Activated CD4-positive, CD25-positive, alpha-beta regulatory T cell treated with anti-CD3 and anti-CD28 coated beads, Interleukin-2, amount 50 U/mL, for 72 hours (primary cell): ENCODE measurements around the gene THUMPD2.
A peak's percentile ranks its signal among the peaks of the same experiment; 100 is the strongest.
"Not testable (repeated sequence)": the region's sequence is repeated elsewhere in the genome, so short reads cannot be mapped to it uniquely, and the experiment has no call there.

Experiments used
- DNase-seq: peaks from one replicate; pipeline ENCODE4 v3.0.0; 2021

THUMPD2 gene, protein sequence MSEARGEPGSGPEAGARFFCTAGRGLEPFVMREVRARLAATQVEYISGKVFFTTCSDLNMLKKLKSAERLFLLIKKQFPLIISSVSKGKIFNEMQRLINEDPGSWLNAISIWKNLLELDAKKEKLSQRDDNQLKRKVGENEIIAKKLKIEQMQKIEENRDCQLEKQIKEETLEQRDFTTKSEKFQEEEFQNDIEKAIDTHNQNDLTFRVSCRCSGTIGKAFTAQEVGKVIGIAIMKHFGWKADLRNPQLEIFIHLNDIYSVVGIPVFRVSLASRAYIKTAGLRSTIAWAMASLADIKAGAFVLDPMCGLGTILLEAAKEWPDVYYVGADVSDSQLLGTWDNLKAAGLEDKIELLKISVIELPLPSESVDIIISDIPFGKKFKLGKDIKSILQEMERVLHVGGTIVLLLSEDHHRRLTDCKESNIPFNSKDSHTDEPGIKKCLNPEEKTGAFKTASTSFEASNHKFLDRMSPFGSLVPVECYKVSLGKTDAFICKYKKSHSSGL

DNA sequence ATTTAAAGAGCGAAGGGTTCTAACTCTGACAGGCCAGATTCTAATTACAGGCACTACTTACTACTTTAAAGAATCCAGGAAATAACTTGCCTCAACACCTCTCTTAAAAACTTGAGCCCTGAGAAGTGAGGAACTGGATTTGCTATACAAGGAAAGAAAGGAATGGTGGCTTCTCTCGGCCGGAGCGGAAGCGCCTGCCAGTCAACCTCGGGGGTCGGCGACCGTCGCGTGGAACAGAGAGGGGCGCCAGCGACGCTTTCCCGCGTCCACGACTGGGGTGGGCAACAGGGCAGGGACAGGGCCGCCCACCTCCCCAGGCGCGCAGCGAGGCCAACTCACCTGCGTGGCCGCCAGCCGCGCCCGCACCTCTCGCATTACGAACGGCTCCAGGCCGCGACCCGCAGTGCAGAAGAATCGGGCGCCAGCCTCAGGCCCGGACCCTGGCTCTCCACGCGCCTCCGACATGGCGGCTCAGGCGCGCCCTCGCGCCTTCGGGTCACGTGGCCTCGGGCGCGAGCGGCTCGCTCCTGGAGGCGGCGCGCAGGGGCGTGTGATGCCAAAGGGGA, at the start of gene THUMPD2:
Gene THUMPD2 (minus strand): TSS at position 484 of the 566 bp plus-strand sequence. CDS start 19 bp downstream, at position 465.
- DNase-seq: peak; percentile 77

DNA sequence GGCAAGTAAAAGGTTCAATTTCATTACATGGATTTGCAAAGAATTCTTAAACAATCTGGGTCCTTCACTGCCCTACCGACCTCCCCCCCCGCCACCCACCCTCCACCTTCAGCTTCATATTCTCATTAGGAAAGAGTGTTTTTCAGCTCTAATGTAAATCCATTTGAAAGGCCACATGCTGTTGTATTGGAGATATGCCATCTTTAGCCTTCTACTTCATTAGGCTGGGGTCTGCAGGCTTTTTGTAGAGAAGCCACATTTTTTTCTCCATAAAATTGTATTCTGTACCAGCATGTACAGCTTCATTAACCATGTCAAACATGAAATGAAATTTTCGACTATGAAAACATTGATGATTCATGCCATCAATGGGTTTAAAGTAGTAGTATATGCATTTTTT, 42.8 kb upstream of the THUMPD2 start:
- DNase-seq: no peak

DNA sequence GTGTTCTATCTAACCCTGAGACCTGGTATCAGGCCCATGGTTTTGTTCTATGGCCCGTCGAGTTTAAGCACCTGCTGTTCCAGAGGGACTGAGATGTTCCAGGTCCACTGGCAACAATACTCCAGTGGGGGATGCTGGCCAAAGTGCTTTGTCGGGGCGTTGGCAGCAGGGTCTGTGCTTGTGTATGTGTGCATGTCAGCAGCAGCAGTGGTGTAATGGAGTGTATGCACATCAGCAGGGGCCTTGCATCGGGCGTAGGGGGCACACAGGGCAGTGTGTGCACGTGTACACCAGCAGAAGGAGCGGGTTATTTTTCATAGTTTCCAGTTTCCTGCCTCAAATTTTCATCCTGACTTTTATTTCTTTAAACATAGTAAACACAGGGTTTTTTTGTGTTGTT, 37.8 kb upstream of the THUMPD2 start:
- no peak for DNase-seq

DNA sequence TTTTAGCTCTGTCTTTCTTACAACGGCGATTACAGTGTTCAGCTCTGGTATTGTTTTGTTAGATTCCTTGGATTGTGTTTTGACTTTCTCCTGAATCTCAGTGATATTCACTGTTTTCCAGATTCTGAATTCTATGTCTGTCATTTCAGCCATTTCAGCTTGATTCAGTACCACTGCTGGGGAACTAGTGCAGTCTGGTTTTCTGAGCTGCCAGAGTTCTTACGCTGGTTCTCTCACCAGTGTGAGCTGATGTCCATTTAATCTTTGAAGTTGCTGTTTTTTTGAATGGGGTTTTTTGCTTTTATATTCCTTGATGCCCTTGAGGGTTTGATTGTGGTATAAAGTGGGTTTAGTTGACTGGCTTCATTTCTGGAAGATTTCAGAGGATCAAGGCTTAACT, 37.4 kb upstream of the THUMPD2 start:
- no peak for DNase-seq

DNA sequence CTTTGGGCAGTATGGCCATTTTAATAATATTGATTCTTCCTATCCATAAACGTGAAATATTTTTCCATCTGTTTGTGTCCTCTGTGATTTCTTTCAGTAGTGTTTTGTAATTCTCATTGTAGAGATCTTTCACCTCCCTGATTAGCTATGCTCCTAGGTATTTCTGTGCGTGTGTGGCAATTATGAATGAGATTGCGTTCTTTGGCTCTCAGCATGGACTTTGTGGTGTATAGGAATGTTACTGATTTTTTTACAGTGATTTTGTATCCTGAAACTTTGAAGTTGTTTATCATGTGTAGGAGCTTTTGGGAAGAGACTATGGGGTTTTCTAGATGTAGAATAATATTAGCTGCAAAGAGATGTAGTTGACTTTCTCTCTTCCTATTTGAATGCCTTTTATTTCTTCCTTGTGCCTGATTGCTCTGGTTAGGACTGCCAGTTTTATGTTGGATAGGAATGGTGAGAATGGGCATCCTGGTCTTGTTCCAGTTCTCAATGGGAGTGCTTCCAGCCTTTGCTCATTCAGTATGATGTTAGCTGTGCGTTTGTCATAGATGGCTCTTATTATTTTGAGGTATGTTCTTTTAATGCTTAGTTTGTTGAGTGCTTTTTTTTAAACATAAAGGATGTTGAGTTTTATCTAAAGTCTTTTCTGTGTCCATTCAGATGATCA, 27.0 kb upstream of the THUMPD2 start:
- no peak for DNase-seq

DNA sequence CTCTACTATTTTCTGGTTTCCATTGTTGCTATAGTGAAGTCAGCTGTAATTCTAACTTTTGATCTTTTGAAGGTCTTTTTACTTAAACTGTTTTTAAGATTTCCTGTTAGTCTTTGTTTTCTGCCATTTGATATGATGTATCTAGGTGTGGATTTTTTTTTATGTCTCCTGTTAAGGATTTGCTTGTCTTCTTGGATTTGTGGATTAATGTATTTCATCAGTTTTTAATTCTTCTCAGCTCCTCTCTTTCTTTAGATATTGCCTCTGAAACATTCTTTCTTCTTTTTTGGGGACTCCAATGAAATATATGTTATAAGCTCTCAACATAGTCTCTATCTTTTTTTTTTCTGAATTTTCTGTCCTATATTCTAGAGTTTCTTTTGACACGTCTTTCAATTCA, 24.8 kb upstream of the THUMPD2 start:
- no peak for DNase-seq

DNA sequence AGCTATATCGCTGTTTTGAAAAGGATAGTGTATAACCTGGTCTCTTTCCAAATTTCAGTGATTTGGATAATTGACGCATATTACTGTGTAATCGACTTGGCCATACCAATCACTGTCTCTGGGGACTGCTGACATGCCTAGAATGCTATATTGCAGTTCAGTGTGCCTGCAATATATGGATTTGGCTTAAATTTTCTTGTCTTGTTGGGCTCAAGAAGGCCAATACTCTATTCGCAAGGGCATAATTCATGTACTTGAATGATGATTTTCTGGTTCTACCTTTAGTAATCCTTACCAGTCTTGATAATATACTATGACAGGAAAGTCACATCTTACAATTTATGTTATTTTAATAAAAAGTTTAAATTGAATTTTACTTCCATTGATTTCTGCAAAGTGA, 21.7 kb upstream of the THUMPD2 start:
- DNase-seq: no peak

DNA sequence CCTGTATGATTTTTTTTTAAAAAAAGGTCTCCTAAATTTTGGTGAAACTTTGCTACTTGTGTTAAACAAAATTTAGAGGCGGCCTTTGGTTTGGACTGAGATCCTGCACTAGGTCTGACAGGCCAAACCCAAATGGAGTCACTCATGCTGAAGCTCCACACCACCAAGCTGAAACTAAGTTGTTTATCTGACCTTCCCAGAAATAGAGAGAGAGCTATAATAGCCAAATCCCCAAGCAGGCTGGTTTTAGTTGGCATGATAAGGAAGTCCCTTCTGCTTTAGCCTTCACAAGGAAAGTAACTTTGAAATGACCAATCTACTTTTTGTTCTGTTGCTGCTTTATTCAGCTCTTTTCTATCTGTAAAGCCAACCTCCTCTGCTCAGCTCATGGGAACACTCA, 17.1 kb upstream of the THUMPD2 start:
- no peak for DNase-seq

DNA sequence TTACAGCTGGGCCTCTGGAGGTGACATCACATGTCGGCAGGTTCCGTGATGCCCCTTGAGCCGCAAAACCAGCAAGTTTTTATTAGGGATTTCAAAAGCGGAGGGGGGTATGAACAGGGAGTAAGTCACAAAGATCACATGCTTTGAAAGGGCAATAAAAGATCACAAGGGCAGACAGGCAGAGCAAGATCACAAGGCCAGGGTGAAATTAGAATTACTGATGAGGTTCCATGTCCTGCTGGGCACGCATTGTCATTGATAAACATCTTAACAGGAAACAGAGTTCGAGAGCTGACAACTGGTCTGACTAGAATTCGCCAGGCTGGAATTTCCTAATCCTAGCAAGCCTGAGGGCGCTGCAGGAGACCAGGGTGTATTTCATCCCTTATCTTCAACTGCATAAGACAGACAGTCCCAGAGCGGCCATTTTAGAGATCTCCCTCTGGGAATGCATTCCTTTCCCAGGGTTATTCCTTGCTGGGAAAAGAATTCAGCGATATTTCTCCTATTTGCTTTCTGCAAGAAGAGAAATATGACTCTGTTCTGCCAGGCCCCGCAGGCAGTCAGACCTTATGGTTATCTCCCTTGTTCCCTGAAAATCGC, 11.3 kb upstream of the THUMPD2 start:
- DNase-seq: not testable (repeated sequence)

DNA sequence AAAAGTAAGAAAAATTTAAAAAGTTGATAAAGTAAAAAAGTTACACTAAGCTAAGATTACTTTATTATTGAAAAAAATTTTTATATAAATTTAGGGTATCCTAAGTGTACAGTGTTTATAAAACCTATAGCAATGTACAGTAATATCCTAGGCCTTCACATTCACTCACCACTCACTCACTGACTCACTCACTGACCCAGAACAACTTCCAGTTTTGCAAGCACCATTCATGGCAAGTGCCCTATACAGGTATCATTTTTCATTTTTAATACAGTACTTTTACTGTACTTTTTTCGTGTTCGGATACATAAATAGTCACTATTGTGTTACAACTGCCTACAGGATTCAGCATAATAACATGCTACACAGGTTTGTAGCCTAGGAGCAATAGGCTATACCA, 8.9 kb upstream of the THUMPD2 start:
- no peak for DNase-seq

DNA sequence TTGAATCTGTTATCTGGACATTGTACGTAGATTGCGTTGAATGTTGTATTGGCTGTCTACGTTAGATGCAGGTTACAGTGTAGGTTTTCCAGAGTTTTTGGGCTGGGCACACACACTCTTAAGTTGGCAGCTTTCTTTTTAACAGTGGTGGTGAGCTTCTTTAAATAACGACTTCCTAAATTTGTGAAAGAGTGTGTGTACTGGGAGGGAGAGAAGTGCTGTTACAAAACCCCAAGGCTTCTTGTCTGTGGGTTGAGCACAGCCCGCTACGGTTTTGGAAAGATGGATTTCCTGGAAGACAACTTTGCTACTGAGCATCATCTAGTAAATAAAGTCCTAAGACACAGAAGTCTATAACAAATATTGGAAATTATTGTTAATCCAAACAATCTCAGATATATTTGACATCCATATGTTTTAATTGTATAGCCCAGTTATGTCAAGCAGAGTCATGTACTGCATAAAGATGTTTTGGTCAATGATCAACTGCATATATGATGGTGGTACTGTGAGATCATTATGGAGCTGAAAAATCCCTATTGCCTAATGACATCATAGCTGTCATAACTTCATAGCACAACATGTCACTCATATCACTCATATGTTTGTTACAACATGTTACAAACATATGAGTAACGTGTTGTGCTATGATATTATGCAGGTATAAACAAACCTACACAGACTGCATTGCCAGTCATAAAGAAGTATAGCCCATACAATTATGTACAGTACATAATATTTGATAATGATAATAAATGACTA, 7.9 kb upstream of the THUMPD2 start:
- DNase-seq: no peak

DNA sequence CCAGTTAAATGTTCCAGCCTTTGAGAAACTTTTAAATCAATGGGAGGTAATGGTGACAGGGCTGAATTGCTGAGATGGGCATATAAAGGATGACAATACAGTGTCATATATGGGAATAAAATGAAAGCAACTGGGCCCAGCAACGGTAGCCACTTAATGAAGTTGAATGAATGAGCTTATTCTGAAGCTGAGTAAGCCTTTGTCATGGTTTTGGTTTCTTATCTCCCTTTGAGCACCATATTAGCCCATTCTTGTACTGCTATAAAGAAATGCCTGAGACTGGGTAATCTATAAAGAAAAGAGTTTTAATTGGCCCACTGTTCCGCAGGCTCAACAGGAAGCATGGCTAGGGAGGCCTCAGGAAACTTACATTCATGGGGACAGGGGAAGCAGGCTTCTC, 3.5 kb upstream of the THUMPD2 start:
- DNase-seq: no peak

DNA sequence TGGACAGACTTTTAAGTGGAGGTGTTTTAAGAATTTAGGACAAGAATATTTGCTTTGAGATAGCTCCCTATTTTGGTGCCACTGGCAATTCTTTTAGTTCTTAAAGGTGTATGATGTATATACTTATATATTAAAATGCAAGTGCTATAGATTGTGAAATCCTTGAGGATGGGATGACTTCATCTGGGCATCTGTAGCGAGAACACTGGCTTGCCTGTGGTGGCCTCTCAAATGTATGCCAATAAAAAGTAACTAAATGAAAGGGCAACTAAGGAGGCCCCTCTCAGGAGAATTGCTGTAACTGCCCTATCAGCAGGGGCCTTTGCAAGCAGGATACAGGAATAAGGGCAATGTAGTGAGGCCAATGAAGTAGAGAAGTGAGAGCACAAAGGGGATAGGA, 2.6 kb upstream of the THUMPD2 start:
- no peak for DNase-seq

DNA sequence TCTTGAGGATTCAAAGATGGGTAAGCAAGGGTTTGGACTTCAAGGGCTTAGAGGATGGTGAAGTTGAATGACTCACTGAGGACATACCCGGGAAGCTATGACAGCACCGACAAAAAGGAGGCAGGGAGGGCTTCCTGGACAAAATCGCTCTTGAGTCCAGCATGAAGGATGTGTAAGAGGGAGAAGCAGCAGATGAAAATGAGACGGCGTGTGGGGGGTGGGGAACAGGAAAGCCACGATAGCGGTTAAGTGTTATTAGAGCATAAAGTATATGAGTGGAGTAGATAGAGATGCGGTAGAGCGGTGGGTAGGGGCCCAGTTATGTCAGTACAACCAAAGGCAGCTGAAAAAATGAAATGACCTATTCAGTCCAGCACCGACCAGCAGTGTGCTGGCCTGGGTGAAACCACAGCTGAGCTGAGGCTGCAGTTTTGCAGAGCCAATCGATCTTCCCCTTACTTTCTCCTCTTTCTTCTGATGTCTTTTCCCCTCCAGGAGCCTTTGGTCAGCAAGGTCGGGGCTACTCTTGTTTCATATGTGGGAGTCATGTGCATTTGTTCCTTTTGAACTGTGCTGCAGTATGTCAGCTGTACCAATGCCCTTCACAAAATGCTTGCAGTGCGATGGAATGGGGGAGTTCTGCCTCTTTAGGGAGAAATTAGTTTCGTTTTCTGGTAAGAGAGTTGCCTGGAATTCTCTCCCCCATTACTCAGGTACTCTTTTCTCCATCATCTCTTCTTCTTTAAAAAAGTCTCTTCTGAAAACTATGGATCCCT, 2.0 kb upstream of the THUMPD2 start:
- DNase-seq: no peak

DNA sequence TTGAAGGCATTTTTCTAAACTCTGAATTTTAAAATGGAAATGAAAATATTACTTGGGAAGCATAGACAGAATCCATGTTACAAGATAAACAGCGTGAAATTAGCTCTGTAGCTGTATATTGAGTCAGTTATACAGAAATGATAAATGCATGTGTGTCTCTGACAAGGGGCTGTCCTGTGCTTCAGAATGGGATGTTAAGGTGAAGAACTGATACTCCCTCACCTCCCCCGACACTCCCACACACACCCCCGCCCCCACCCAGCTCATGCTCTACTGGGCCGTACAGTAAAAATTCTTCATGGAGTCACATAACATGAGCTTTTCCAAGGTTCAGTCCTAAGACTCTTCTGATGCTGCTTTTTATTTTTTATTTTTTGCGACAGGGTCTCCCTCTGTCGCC, 869 bp upstream of the THUMPD2 start:
- DNase-seq: no peak

DNA sequence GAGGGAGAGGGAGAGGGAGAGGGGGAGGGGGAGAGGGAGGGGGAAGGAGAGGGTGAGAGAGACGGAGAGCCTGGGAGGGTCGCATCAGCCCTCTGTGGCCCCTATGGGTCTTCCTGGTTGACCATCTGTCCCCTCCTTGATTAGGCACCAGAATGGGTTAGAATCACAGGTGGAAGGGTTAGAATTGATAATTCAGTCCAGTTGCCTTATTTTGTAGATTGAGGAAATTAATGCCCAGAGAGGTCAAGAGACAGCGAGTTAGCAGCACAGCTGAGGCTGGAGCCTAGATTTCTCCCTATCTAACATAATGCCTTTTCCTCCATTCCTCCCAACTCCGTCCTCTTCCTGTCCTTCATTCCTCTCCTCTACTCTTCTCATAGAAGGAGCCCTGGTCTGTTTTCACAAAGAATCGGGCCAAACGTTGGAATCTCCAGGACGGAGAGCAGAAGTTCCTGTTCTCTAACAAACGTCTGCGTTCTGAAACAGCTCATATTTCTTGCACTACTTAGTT, 338 bp upstream of the THUMPD2 start:
- DNase-seq: no peak

DNA sequence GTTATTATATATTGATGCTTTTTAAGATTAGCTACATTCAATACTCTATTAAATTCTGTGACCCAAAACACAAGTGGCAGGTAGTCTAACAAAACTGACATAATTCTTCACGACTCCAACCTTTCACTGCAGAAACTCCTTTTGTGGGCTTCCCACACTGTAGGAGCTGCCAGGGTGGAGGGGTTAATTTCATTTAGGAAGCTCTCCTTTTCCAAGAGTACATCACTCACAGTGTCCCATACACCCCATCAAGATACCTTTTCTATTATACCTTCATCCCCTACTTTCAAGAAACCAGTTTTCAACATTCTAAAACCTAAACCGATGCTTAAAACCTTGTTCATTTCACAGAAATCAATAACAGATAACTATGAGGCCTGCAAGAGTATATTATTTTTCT, 825 bp downstream of the THUMPD2 start:
- no peak for DNase-seq

DNA sequence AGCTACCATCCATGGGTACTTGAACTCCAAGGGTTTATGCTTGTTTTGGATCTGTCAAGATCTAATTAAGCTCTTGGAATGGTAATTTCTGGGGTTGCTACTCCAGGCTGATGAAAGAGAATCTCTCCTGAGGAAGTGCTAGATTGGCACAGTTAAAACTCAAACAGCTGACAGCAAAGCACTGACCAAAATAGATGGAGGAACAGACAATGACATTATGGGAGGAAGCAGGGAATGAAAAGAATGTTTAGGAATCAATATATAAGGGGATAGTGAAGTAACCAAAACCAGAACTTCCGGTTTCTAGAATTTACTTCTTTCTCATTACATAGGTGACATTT, 6.3 kb downstream of the THUMPD2 start:
- no peak for DNase-seq

DNA sequence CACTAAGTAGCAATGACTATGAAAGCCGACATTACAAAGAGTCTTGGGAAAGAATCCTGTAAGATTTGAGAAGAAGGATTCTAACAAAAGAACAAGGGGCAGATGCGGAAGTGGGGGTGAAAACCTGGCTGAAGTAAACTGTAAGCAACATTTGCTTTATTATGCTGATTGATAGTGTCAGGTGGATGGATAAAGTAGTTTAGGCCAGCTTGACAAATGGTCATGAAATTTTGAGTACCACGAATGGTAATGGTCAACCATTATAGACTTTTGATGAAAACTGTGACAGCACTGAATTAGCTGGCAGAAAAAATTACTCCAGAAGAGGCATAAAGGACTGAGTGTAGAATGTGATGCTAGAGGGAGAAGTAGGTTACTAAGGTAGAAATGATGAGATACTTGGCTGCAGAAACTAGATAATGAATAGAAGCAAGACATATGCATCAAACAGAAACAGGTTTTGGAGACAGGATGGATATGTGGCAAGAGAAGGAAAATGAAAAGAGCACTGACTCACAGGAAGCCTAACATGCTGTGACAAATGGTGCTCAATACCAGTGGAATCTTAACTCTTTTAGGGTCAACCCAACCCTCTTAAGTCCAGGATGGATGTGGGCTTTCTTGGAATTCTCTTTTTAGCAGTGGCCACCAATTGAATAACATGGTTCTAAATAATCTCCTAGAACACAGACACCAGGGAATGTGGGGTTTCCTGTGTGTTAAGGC, 6.8 kb downstream of the THUMPD2 start:
- no peak for DNase-seq

DNA sequence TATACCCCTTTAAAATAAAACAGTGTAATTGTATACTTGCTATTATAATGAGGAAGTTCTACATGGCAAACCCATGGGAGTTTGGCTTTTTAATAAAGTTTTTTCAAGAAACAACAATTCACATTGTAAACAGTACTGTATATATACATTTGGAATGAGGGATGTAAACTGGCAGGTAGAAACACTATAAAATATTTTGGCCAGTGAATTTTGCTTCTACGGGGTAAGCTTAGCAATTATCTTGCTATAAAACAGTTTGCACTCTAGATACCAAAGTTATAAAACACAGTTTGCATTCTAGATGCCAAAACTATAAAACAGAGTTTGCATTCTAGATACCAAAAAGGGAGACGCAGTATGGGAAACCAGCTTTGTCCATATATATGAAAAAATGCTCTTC, 16.6 kb downstream of the THUMPD2 start:
- no peak for DNase-seq

DNA sequence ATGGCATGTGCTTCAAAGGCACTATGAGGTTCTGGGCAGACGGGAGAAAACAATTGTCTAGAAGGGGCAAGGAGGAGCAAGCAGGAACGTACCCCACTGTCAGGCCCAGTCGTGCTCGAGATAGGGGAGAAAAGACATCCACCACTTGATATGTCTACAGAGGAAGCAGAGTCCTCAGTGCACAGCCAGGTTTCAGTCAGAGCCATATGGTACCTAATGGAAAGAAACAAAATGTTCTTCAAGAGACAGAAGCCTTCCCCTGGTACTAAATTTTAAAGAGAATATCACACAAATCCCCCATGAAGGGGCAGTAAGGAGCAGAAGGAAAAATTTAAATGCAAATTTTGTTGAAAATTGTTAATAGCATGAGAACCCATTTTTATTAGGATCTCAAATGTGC, 21.9 kb downstream of the THUMPD2 start:
- DNase-seq: no peak
